ENCODE results near the gene STING1. TPM values are rescaled to one million over a fixed set of nuclear protein-coding genes. Genes with fewer than 3 reads are reported as not detected.
A peak's percentile ranks its signal among the peaks of the same experiment; 100 is the strongest.

STING1 gene
- total RNA-seq, 1 experiment from 2014 or later = not detected

GRCh38 chr5:139459451-139459934 lies 23.1 kb downstream of the STING1 start:
- POLR2A ChIA-PET = interaction anchor here (0.6 to 1.0 kb wide), 3 partner anchors 21 to 242 kb away, joined by 4 to 8 read pairs (median 4); partner anchors contain the start of gene DNAJC18
- H3K9me3 Mint-ChIP-seq (ENCODE audit: unreplicated experiment) = no peaks in the 10 kb centered on the region
- TF ChIP-seq, protein P1, sequence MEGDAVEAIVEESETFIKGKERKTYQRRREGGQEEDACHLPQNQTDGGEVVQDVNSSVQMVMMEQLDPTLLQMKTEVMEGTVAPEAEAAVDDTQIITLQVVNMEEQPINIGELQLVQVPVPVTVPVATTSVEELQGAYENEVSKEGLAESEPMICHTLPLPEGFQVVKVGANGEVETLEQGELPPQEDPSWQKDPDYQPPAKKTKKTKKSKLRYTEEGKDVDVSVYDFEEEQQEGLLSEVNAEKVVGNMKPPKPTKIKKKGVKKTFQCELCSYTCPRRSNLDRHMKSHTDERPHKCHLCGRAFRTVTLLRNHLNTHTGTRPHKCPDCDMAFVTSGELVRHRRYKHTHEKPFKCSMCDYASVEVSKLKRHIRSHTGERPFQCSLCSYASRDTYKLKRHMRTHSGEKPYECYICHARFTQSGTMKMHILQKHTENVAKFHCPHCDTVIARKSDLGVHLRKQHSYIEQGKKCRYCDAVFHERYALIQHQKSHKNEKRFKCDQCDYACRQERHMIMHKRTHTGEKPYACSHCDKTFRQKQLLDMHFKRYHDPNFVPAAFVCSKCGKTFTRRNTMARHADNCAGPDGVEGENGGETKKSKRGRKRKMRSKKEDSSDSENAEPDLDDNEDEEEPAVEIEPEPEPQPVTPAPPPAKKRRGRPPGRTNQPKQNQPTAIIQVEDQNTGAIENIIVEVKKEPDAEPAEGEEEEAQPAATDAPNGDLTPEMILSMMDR (IDR thresholded peaks at IDR 0.05; ENCODE audit: insufficient read depth in 1 of 2, low read depth in 1 of 2, low read length in 1 of 2, severe bottlenecking in 1 of 2, unreplicated experiment in 1 of 2) = no peak
- Histone ChIP-seq H3K36me3 (ENCODE audit: control insufficient read depth, insufficient read depth, low read length) (no peaks in the 10 kb centered on the region), H3K27me3 (replicated peaks; ENCODE audit: control insufficient read depth, insufficient read depth, low read length) (no peaks in the 10 kb centered on the region), H3K4me1 (peaks cover 12% of the 10 kb centered on the region), H3K4me3 (ENCODE audit: low read depth, low read length) (no peak overlapping the region), H3K9me3 (no peaks in the 10 kb centered on the region)
- no peaks in the 10 kb centered on the region for H3K27me3 Mint-ChIP-seq (ENCODE audit: insufficient read depth, unreplicated experiment)
- no peaks in the 10 kb centered on the region for H3K4me1 Mint-ChIP-seq (ENCODE audit: low read depth, unreplicated experiment)
- intact Hi-C loops (cut with micrococcal nuclease; ENCODE audit: unreplicated experiment) = loop anchor here (2.0 kb wide), 1 partner anchor 21 kb away; the partner anchor contains the start of gene DNAJC18
- CTCF ChIA-PET = no interaction called here
- BruUV-seq (replicated peaks) = no TSS peak
- H3K4me3 Mint-ChIP-seq (ENCODE audit: unreplicated experiment) = no peak overlapping the region
- H3K36me3 Mint-ChIP-seq (ENCODE audit: insufficient read depth, unreplicated experiment) = no peaks in the 10 kb centered on the region
- DNase-seq = peak in 1 of 2 experiments; percentile 21
- peak overlapping the region; percentile 18 for H3K27ac Mint-ChIP-seq (ENCODE audit: unreplicated experiment)

DNA sequence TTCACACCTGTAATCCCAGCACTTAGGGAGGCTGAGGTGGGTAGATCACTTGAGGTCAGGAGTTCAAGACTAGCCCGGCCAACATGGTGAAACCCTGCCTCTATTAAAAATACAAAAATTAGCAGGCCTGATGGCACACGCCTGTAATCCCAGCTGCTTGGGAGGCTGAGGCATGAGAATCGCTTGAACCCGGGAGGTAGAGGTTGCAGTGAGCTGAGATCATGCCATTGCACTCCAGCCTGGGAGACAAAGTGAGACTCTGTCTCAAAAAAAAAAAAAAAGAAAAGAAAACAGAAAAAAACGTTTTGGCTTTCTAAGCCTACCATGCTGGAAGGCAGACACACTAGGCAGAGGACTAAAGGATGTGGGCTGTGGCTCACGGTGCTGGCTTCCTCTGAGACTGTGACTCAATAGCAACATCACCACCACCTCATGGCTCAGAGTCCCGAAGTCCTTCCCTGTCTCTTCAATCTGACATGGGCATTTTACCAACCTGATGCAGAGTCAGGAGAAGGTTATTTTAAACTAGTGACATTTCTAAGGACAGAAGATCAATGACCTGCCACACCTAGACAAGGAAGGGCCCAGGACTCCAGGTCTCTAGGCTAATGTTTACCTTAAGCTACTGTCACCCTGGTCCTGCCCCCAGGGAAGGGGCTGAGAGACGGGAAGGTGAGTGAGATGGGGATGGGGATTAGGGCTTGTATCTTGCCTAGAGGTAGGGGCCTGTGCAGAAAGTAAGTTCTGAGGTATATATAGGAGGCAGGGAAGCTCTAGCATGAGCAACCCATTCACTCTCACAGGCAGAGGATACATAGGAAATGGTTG lies 23.8 kb downstream of the STING1 start:
- Mint-ChIP-seq H3K4me1 (ENCODE audit: low read depth, unreplicated experiment) (no peaks in the 10 kb centered on the region), H3K27me3 (ENCODE audit: insufficient read depth, unreplicated experiment) (no peaks in the 10 kb centered on the region), H3K27ac (ENCODE audit: unreplicated experiment) (peak overlapping the region; percentile 18), H3K4me3 (ENCODE audit: unreplicated experiment) (no peak overlapping the region), H3K9me3 (ENCODE audit: unreplicated experiment) (no peaks in the 10 kb centered on the region), H3K36me3 (ENCODE audit: insufficient read depth, unreplicated experiment) (no peaks in the 10 kb centered on the region)
- Histone ChIP-seq H3K27me3 (replicated peaks; ENCODE audit: control insufficient read depth, insufficient read depth, low read length) (no peaks in the 10 kb centered on the region), H3K9me3 (no peaks in the 10 kb centered on the region), H3K4me1 (peaks cover 12% of the 10 kb centered on the region), H3K4me3 (ENCODE audit: low read depth, low read length) (no peak overlapping the region), H3K36me3 (ENCODE audit: control insufficient read depth, insufficient read depth, low read length) (no peaks in the 10 kb centered on the region)
- intact Hi-C loops (cut with micrococcal nuclease; ENCODE audit: unreplicated experiment) = loop anchor here (2.0 kb wide), 1 partner anchor 20 kb away; the partner anchor contains the start of gene DNAJC18
- ChIA-PET POLR2A (interaction anchor here (1.0 kb wide), 2 partner anchors 20 to 242 kb away, joined by 4 read pairs; partner anchors contain the start of gene DNAJC18), CTCF (interaction anchor here (0.7 kb wide), 1 partner anchor 25 kb away, joined by 5 read pairs; no protein-coding TSS in a partner anchor)
- no peak for DNase-seq
- no TSS peak for BruUV-seq (replicated peaks)
- TF ChIP-seq, protein P1 (IDR thresholded peaks at IDR 0.05; ENCODE audit: insufficient read depth in 1 of 2, low read depth in 1 of 2, low read length in 1 of 2, severe bottlenecking in 1 of 2, unreplicated experiment in 1 of 2) = no peak

DNA sequence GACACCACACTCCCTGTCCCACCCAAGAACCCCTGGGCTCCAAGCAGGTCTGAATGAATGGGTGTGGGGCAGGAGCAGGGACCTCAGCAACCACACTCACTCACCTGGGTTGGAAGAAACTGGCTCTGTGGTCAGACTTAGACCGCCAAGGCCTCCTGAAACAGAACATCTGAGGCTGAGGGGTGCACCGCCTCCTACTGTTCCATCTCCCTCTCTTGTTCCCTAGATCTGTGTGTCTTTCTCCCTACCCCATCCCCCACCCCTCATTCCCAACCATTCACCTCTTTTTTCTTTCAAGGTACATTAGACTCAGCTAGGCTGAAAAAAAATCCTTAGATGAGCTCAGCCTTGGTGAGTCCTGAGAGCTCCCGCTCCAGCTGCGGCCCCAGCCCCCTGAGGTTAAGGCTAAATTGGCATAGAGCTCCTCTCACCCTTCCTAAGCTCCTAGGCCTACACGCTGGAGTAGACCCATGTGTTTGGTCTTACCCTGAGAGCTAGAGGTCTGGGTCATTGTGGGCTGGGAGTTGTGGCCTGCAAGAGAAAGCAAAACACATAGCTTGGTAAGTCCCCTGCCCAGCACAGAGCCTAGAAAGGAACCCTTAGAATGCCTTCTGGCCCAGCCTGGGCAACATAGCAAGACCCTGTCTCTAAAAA lies 24.8 kb downstream of the STING1 start:
- H3K4me1 Mint-ChIP-seq (ENCODE audit: low read depth, unreplicated experiment) = no peaks in the 10 kb centered on the region
- CTCF ChIA-PET = interaction anchor here (0.6 to 0.7 kb wide), 4 partner anchors 12 to 308 kb away, joined by 3 to 5 read pairs (median 4); no protein-coding TSS in a partner anchor
- no TSS peak for BruUV-seq (replicated peaks)
- no peaks in the 10 kb centered on the region for H3K9me3 Mint-ChIP-seq (ENCODE audit: unreplicated experiment)
- DNase-seq = no peak
- intact Hi-C loops (cut with micrococcal nuclease; ENCODE audit: unreplicated experiment) = loop anchor here (2.0 kb wide), 1 partner anchor 19 kb away; the partner anchor contains the start of gene DNAJC18
- TF ChIP-seq, protein P1 (IDR thresholded peaks at IDR 0.05; ENCODE audit: insufficient read depth in 1 of 2, low read depth in 1 of 2, low read length in 1 of 2, severe bottlenecking in 1 of 2, unreplicated experiment in 1 of 2) = no peak
- Histone ChIP-seq H3K27me3 (replicated peaks; ENCODE audit: control insufficient read depth, insufficient read depth, low read length) (no peaks in the 10 kb centered on the region), H3K4me1 (peaks cover 12% of the 10 kb centered on the region), H3K36me3 (ENCODE audit: control insufficient read depth, insufficient read depth, low read length) (no peaks in the 10 kb centered on the region), H3K4me3 (ENCODE audit: low read depth, low read length) (no peak overlapping the region), H3K9me3 (no peaks in the 10 kb centered on the region)
- H3K4me3 Mint-ChIP-seq (ENCODE audit: unreplicated experiment) = no peak overlapping the region
- POLR2A ChIA-PET = no interaction called here
- H3K27ac Mint-ChIP-seq (ENCODE audit: unreplicated experiment) = peak overlapping the region; percentile 23
- H3K36me3 Mint-ChIP-seq (ENCODE audit: insufficient read depth, unreplicated experiment) = no peaks in the 10 kb centered on the region
- no peaks in the 10 kb centered on the region for H3K27me3 Mint-ChIP-seq (ENCODE audit: insufficient read depth, unreplicated experiment)
